IMR-90 (cell line): ENCODE measurements around the gene IL15RA. TPM values are rescaled to one million over a fixed set of nuclear protein-coding genes. Genes with fewer than 3 reads are reported as not detected.

Experiments used
- ATAC-seq: fragments of 200-7000 bp; cut with Tn5 transposase; 2 replicates; pipeline ENCODE4 v1.9.1; 2020; ENCODE audit warnings: low read depth, mild to moderate bottlenecking, moderate library complexity
- BruUV-seq: library from RNA; stranded (reverse); fragments of 400-500 nt; replicated peaks from 2 replicates; lab custom pipeline; 2021; lab: Mats Ljungman, UMichigan
- CTCF ChIA-PET: fragments of 300-600 bp; formaldehyde crosslinking; extraction: SDS; loops from one replicate; lab custom pipeline; 2021; ENCODE audit warnings: antibody characterized with exemption; lab: Yijun Ruan, JAX
- POLR2A ChIA-PET: fragments of 300-600 bp; sonication (Branson Sonifier 250); formaldehyde crosslinking; loops from one replicate; lab custom pipeline; 2022; ENCODE audit warnings: antibody characterized with exemption; ENCODE audit not compliant: unreplicated experiment; lab: Charles Lee
- DNase-seq: peaks from one replicate; pipeline ENCODE4 v3.0.0; 2013
- H2AFZ ChIP-seq: replicated peaks from 2 replicates; pipeline ENCODE3; 2013; ENCODE audit warnings: low read length, mild to moderate bottlenecking; ENCODE audit not compliant: poor library complexity
- H2AK5ac ChIP-seq: 2 replicates; pipeline ENCODE4 v1.6.1; 2013; ENCODE audit warnings: low read depth, low read length, inconsistent platforms
- H2AK9ac ChIP-seq: replicated peaks from 2 replicates; pipeline ENCODE3; 2013; ENCODE audit warnings: mild to moderate bottlenecking, low read depth, low read length, moderate library complexity; ENCODE audit not compliant: poor library complexity
- H2BK120ac ChIP-seq: 2 replicates; pipeline ENCODE4 v1.6.1; 2013; ENCODE audit warnings: low read depth, low read length, inconsistent platforms
- H2BK15ac ChIP-seq: 3 replicates; pipeline ENCODE4 v1.6.1; 2013; ENCODE audit warnings: low read depth, low read length, inconsistent platforms
- H2BK20ac ChIP-seq: 2 replicates; pipeline ENCODE4 v1.6.1; 2013; ENCODE audit warnings: low read depth, mild to moderate bottlenecking, inconsistent platforms, low read length, moderate library complexity
- H2BK5ac ChIP-seq: 2 replicates; pipeline ENCODE4 v1.6.1; 2013; ENCODE audit warnings: mild to moderate bottlenecking, low read depth, low read length, inconsistent platforms; ENCODE audit not compliant: poor library complexity, severe bottlenecking
- H3K14ac ChIP-seq: replicated peaks from 2 replicates; pipeline ENCODE4 v1.6.1; 2013; ENCODE audit warnings: low read depth, low read length, inconsistent platforms
- H3K18ac ChIP-seq: 2 replicates; pipeline ENCODE4 v1.6.1; 2013; ENCODE audit warnings: low read depth, low read length, control low read depth
- H3K23ac ChIP-seq: 2 replicates; pipeline ENCODE4 v1.6.1; 2013; ENCODE audit warnings: low read depth, low read length, inconsistent platforms
- H3K27ac ChIP-seq: 2 replicates; pipeline ENCODE4 v1.5.1; 2013; ENCODE audit warnings: mild to moderate bottlenecking, control low read depth, low read length; ENCODE audit not compliant: insufficient read depth
- H3K27me3 ChIP-seq: 2 replicates; pipeline ENCODE4 v1.6.1; 2013; ENCODE audit warnings: low read length; ENCODE audit not compliant: control insufficient read depth, insufficient read depth
- H3K36me3 ChIP-seq: 2 replicates; pipeline ENCODE4 v1.6.1; 2013; ENCODE audit warnings: low read length, mixed read lengths; ENCODE audit not compliant: control insufficient read depth, insufficient read depth
- H3K4ac ChIP-seq: 2 replicates; pipeline ENCODE4 v1.6.1; 2013; ENCODE audit warnings: low read depth, low read length, inconsistent platforms
- H3K4me1 ChIP-seq: 2 replicates; pipeline ENCODE4 v1.6.1; 2013; ENCODE audit warnings: low read length, mixed read lengths; ENCODE audit not compliant: control insufficient read depth, insufficient read depth
- H3K4me2 ChIP-seq: 2 replicates; pipeline ENCODE4 v1.6.1; 2013; ENCODE audit warnings: low read depth, mild to moderate bottlenecking, control low read depth, low read length, moderate library complexity
- H3K4me3 ChIP-seq: 2 replicates; pipeline ENCODE4 v1.5.1; 2013; ENCODE audit warnings: low read depth, mild to moderate bottlenecking, control low read depth, low read length, moderate library complexity; ENCODE audit not compliant: insufficient read depth
- H3K56ac ChIP-seq: 2 replicates; pipeline ENCODE4 v1.6.1; 2013; ENCODE audit warnings: low read length, inconsistent platforms; ENCODE audit not compliant: insufficient read depth; ENCODE audit errors: extremely low read depth
- H3K79me1 ChIP-seq, 2 experiments: 2 replicates each; pipeline ENCODE4 v1.6.1; 2013; ENCODE audit warnings: low read length in 2 of 2, inconsistent platforms in 1 of 2, low read depth in 1 of 2
- H3K9ac ChIP-seq: 2 replicates; pipeline ENCODE4 v1.6.1; 2013; ENCODE audit warnings: low read depth, low read length, control low read depth
- H3K9me1 ChIP-seq: 2 replicates; pipeline ENCODE4 v1.6.1; 2013; ENCODE audit warnings: low read length, inconsistent platforms; ENCODE audit not compliant: insufficient read depth
- H3K9me3 ChIP-seq: 2 replicates; pipeline ENCODE4 v1.6.1; 2013; ENCODE audit warnings: low read length; ENCODE audit not compliant: control insufficient read depth, insufficient read depth
- H4K20me1 ChIP-seq: 2 replicates; pipeline ENCODE4 v1.6.1; 2013; ENCODE audit warnings: low read length, inconsistent platforms; ENCODE audit not compliant: insufficient read depth
- H4K5ac ChIP-seq: 2 replicates; pipeline ENCODE4 v1.6.1; 2013; ENCODE audit warnings: mild to moderate bottlenecking, low read depth, low read length, control low read depth
- H4K8ac ChIP-seq, 2 experiments: 2 replicates each; pipeline ENCODE4 v1.6.1; 2013; ENCODE audit warnings: low read depth in 2 of 2, low read length in 2 of 2, control low read depth in 1 of 2, inconsistent platforms in 1 of 2
- H4K91ac ChIP-seq: 2 replicates; pipeline ENCODE4 v1.6.1; 2013; ENCODE audit warnings: low read depth, low read length, inconsistent platforms; ENCODE audit not compliant: insufficient read depth
- CHD1 ChIP-seq: IDR thresholded peaks from 2 replicates; pipeline ENCODE4 v1.6.1; 2012; ENCODE audit warnings: low read depth, low read length, improper control_type of control experiment
- CTCF ChIP-seq: conservative IDR thresholded peaks from 2 replicates; pipeline ENCODE4 v1.5.1; 2012; ENCODE audit warnings: mild to moderate bottlenecking, low read depth, low read length, improper control_type of control experiment
- FOS ChIP-seq: fragments of 150-350 bp; IDR thresholded peaks from 2 replicates; pipeline ENCODE4 v1.6.1; 2016; ENCODE audit warnings: low read depth, low read length
- MAZ ChIP-seq: IDR thresholded peaks from 2 replicates; pipeline ENCODE4 v1.6.1; 2012; ENCODE audit warnings: low read depth, mild to moderate bottlenecking, low read length, improper control_type of control experiment, moderate library complexity, borderline replicate concordance
- NFE2L2 ChIP-seq: fragments of 150-350 bp; IDR thresholded peaks from 2 replicates; pipeline ENCODE4 v1.6.1; 2016; ENCODE audit warnings: low read depth, mild to moderate bottlenecking, low read length
- RAD21 ChIP-seq: IDR thresholded peaks from 2 replicates; pipeline ENCODE4 v1.6.1; 2012; ENCODE audit warnings: low read length, improper control_type of control experiment
- RCOR1 ChIP-seq: IDR thresholded peaks from 2 replicates; pipeline ENCODE4 v1.6.1; 2012; ENCODE audit warnings: mild to moderate bottlenecking, low read length, improper control_type of control experiment; ENCODE audit not compliant: insufficient replicate concordance
- RFX5 ChIP-seq: IDR thresholded peaks from 2 replicates; pipeline ENCODE4 v1.8.0; 2012; ENCODE audit warnings: low read depth, mild to moderate bottlenecking, low read length, moderate library complexity
- WGBS, 2 experiments: methylation state at CpG; one replicate each; pipeline versions ENCODE4 v1.1.5 to v1.1.7; 2013; ENCODE audit warnings: missing lambda C conversion rate in 2 of 2; ENCODE audit not compliant: insufficient read length in 1 of 2; ENCODE audit errors: extremely low coverage in 2 of 2; 5-methylcytosine and 5-hydroxymethylcytosine counted together
- dilution Hi-C: fragments of 300-500 bp; cut with HindIII; formaldehyde crosslinking; loops from one replicate; pipeline ENCODE4 v1.14.3; 2018; ENCODE audit warnings: low sequenced_read_pairs; ENCODE audit not compliant: unreplicated experiment
- in situ Hi-C: fragments of 300-500 bp; cut with MboI; formaldehyde crosslinking; loops from 3 replicates; pipeline ENCODE4 v1.14.3; 2019; ENCODE audit warnings: low sequenced_read_pairs, inconsistent platforms, mixed read lengths
- intact Hi-C: fragments of 100-400 bp; cut with micrococcal nuclease; formaldehyde crosslinking; loops from 2 replicates; pipeline ENCODE4 v1.10.0; 2022
- polyA plus RNA-seq, 3 experiments: library from polyadenylated mRNA; depleted of rRNA; stranded (reverse); fragments of >200 nt; gene quantifications; 2 replicates each; pipeline ENCODE4 v1.2.3, GENCODE V29; 2012; ENCODE audit warnings: low replicate concordance in 1 of 3
- total RNA-seq: library from RNA; depleted of rRNA; stranded (reverse); fragments of >200 nt; gene quantifications from 2 replicates; pipeline ENCODE4 v1.2.3, GENCODE V29; 2012
- TF ChIP-seq, protein P1 (sequence below): fragments of 150-350 bp; IDR thresholded peaks from 2 replicates; pipeline ENCODE4 v1.6.1; 2016; ENCODE audit warnings: low read depth, mild to moderate bottlenecking, low read length, moderate library complexity, borderline replicate concordance

The IL15RA gene
- total and polyA plus RNA-seq, 2 of the 4 experiments (the other 2 are of a cell fraction) = 2.0 to 7.6 TPM

GRCh38 chr10:5965266-5965665 lies 12.1 kb downstream of the IL15RA start:
- H3K56ac ChIP-seq = no peak overlapping the region
- H4K20me1 ChIP-seq = no peaks in the 10 kb centered on the region
- H3K4me1 ChIP-seq = peaks cover 3% of the 10 kb centered on the region
- no peak overlapping the region for H4K91ac ChIP-seq
- no peak overlapping the region for H2AK5ac ChIP-seq
- TF ChIP-seq RFX5 = no peak
- TF ChIP-seq CHD1 = no peak
- TF ChIP-seq NFE2L2 = no peak
- TF ChIP-seq RCOR1 = no peak
- no peak for TF ChIP-seq RAD21
- no peak for TF ChIP-seq MAZ
- TF ChIP-seq FOS = no peak
- TF ChIP-seq, protein P1, sequence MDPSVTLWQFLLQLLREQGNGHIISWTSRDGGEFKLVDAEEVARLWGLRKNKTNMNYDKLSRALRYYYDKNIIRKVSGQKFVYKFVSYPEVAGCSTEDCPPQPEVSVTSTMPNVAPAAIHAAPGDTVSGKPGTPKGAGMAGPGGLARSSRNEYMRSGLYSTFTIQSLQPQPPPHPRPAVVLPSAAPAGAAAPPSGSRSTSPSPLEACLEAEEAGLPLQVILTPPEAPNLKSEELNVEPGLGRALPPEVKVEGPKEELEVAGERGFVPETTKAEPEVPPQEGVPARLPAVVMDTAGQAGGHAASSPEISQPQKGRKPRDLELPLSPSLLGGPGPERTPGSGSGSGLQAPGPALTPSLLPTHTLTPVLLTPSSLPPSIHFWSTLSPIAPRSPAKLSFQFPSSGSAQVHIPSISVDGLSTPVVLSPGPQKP = no peak
- TF ChIP-seq CTCF = no peak
- no peak overlapping the region for H4K5ac ChIP-seq
- DNase-seq (no peak), ATAC-seq (no peak)
- H3K18ac ChIP-seq = no peak overlapping the region
- H3K36me3 ChIP-seq = peaks cover 4% of the 10 kb centered on the region; the same call in 1 of the 2 replicates
- H3K9me3 ChIP-seq = no peaks in the 10 kb centered on the region
- CTCF ChIA-PET = no interaction called here
- POLR2A ChIA-PET = no interaction called here
- H3K4me3 ChIP-seq = no peak overlapping the region
- no peak overlapping the region for H2BK5ac ChIP-seq
- intact Hi-C loops (no loop called here), in situ Hi-C loops (no loop called here), dilution Hi-C loops (no loop called here)
- H2AK9ac ChIP-seq = no peak overlapping the region
- H3K4me2 ChIP-seq = no peak overlapping the region
- no peak overlapping the region for H3K9ac ChIP-seq
- peaks cover 3 to 48% of the 10 kb centered on the region in 2 experiments; a peak in 2 of 4 replicates for H3K79me1 ChIP-seq
- peaks cover 25% of the 10 kb centered on the region for H3K9me1 ChIP-seq
- no peak overlapping the region for H4K8ac ChIP-seq
- no TSS peak for BruUV-seq
- no peak overlapping the region for H2AFZ ChIP-seq
- no peak overlapping the region for H2BK15ac ChIP-seq
- no peaks in the 10 kb centered on the region for H3K27me3 ChIP-seq
- H3K27ac ChIP-seq = no peak overlapping the region
- WGBS, 2 experiments = 100% methylated on average over 1 of the region's 8 CpGs; no CpG with 5 or more reads in 1 of the 2 experiments
- no peak overlapping the region for H3K14ac ChIP-seq
- no peak overlapping the region for H3K4ac ChIP-seq
- no peak overlapping the region for H2BK120ac ChIP-seq
- no peak overlapping the region for H3K23ac ChIP-seq
- no peak overlapping the region for H2BK20ac ChIP-seq
